GM10266 (cell line): ENCODE data around the gene OR2L13.

ENCODE experiments used
- DNase-seq: peaks from one replicate; pipeline ENCODE4 v3.0.0; 2012; ENCODE audit errors: extremely low spot score
- CTCF ChIP-seq: IDR thresholded peaks from 2 replicates; pipeline ENCODE4 v1.5.1; 2012; ENCODE audit warnings: mild to moderate bottlenecking, low read depth; ENCODE audit not compliant: control insufficient read depth, insufficient read depth; ENCODE audit errors: missing control alignments

OR2L13 gene

DNA sequence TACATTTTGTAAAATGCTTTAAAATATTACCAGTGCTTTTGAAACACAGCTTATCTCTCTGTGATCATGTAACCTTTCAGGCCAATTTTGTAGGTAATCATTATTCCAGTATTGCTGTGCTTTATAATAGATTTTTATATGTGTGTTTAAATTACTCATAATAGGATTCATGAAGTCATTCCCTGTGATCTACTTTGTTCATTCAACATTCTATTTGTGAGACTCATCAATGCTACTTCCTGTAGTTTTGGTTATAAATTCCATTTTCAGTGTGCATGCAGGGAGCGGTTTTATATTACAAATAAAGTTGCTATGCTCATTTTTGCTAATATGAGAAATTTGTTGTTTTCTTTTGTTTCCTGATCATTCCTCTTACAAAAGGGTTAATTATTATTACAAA is 45.9 kb downstream of the OR2L13 start:
- no peak for TF ChIP-seq CTCF
- DNase-seq = no peak

- DNase-seq = no peak
- TF ChIP-seq CTCF = no peak
These were observed 48.3 kb downstream of the OR2L13 start for GRCh38 chr1:248143311-248143710.

GRCh38 chr1:248144513-248145198 is 49.7 kb downstream of the OR2L13 start, which contains the start of gene OR2M5:
Gene OR2M5, plus strand, starts transcription at chr1:248145148. Its CDS starts 0 bp downstream, at chr1:248145148.
- no peak for TF ChIP-seq CTCF
- DNase-seq = no peak
